ENCODE data around the gene FSTL3.

The FSTL3 gene

DNA sequence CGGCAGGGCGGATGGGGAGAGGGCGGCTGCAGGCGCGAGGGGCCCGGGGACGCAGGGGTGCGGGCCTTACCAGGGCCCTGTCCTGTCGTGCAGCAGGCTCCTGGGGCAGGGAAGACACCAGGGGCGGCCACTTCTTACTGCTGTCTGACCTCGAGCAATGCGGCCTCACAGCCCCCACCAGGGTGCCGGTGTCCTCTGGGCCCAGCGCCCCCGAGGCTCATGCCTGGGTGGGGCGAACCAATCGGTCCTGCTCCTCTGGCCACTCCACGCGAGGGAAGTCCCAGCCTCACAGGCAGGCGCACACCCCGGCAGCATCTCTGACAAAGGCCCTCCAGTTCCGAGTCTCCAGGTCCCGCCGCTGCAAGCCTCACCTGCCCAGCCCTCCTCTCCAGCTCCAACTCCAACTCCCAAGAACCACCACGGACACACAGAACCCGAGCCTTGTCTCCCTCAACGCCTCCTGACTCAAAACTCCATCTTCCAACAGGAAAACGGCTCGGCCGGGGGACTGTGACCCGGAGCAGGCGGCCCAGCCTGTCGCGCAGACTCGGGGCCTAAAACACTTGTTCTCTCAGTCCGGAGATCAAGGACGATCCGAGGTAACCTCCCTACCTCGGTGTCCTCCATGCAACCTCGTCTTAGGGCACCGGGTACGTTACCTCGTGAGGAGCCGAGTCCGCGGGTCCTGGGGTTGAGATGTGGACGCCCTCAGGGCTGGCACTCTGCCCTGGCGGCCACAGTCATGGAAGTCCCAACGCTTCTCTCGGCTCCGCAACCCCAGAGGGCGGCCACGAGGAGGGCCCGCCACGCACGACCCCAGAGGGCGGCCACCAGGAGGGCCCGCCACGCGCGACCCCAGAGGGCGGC is 30.0 kb upstream of the FSTL3 start:
- no peak for DNase-seq

DNA sequence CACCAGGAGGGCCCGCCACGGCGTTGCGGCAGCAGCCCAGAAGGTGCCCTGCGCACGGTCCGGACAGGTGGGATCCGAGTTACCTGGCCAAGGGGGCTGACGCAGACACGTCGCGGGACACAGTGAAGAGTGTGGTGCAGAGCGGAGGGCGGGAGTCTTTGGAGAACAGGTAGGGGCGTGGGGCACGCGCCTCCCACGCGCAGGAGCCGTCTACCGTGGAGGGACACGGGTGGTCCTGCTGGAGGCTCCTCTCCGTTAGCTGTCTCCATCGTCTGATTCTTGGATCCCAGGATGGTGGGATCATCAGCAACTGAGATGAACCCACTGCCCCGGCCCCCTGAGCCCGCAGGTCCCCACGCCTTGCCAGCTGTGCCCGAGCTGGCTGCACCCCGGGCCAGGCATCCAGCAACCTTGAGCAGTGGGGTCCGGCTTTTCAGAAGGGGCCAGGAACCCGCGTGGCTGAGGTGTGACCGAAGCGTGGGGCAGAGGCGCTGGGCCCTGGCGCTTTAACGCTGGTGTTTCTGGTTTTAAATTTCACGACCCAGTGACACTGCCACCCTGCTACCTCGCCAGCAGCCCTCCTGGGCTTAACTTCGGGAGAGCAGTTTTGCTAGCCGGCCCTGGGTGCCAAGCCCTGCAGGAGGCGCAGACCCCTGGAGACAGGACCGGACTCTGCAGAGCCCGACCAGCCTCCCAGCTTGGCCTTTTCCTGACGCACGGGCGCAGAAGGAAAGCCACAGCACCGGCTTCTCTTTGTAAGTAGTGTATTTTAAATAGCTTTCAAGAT is 29.2 kb upstream of the FSTL3 start:
- no peak for DNase-seq

DNA sequence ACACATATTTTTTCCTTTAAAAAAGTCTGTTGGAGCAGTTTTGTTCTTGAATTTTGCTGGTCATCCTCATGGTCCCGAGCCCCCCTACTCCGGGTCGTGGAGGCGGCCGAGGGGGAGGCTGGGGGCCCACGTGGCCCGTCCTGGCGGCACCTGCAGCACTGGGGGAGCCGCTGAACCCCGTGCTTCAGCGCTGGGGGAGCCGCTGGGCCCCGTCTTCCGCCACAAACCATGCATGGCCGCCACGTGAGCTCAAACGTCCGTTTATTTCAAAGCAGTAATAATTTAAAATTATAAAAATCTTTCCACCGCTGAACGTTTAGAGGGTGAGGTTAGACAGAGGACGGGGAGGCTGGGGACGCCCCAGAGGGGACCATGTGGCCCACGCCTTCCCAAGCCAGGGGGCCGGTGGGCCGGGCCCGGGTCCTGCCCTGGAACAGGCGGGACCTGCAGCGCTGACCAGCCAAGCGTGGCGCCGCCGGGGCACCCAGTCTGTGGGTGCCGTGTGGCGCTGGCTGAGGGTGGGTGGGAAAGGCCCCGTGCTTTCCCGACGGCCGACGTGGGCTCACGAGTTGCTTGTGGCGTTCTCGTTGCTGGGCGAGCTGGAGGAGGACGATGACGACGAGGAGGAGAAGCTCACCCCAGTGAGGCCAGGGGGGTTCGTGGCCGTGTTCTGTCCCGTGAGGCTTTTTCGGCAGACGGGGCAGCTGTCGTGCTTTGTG is 28.5 kb upstream of the FSTL3 start:
- no peak for DNase-seq

DNA sequence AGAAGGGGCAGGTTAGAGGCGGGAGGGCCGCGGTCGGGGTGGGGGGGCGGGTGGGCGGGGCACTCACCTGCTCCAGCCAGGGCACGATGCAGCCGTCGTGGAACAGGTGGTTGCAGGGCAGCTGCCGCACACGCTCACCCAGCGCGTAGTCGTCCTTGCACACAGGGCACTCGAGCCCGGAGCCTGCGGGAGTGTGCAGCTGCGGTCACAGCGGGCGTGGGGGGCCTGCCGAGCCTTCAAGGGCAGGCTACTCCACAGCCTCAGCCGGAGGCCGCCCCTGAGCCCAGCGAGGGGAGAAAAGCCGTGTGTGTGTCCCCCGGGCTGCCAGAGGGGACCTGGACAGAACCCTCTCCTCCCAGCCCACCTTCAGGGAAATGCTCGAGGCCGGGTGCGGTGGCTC is 27.9 kb upstream of the FSTL3 start:
- no peak for DNase-seq

DNA sequence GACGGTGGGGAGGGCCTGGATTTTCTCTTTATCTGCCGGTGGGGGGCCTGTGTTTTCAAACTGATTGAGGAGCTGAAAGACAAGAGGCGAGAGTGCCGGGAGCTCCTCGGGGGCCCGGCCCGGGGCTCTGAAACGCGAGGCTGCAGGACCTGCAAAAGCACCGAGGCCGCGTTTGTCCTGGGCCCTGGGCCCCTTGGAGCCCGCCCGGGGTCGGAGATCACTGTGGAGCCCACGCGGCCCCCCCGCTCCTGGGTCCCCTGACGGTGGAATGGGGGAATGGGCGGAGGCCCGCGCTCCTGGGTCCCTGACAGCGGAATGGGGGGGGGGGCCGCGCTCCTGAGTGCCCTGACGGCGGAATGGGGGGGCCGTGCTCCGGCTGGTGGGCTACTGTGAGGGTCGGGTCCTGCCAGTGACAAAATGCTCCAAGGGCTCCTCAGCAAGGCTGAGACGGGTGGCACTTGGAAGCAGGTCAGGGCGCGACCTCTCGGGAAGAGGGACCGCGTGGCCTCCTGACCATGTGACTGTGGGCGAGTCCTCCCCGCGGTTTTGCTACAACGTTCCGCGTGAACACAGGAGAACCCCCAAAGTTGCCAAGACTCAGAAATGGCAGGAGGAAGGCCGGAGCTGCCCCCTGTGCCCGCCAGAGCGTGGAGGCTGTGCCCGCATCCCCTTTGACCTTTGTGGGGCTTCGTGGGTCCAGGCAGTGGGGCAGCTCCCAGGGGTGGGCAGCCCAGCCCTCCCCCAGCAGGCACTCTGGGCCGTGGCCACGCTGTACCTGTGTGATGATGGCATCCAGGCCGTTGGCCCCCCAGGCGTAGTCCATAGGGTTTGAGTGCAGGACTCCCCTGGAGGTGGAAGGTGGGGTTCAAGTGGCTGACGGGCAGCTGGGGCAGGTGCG is 27.0 kb upstream of the FSTL3 start:
- DNase-seq: no peak

DNA sequence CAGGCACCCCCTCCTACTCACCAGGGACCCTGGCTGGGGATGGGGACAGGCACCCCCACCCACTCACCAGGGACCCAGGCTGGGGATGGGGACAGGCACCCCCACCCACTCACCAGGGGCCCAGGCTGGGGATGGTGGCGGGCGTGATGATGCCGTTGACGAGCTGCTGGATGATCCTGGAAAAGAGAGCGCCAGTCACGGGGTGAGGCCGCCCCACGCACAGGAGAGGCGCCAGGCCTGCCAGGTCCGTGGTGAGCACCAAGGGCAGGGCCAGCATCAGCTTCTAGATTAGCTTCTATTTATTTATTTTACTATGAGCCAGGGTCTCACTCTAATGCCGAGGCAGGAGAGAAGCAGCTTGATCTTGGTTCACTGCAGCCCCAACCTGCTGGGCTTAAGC is 26.1 kb upstream of the FSTL3 start:
- no peak for DNase-seq

DNA sequence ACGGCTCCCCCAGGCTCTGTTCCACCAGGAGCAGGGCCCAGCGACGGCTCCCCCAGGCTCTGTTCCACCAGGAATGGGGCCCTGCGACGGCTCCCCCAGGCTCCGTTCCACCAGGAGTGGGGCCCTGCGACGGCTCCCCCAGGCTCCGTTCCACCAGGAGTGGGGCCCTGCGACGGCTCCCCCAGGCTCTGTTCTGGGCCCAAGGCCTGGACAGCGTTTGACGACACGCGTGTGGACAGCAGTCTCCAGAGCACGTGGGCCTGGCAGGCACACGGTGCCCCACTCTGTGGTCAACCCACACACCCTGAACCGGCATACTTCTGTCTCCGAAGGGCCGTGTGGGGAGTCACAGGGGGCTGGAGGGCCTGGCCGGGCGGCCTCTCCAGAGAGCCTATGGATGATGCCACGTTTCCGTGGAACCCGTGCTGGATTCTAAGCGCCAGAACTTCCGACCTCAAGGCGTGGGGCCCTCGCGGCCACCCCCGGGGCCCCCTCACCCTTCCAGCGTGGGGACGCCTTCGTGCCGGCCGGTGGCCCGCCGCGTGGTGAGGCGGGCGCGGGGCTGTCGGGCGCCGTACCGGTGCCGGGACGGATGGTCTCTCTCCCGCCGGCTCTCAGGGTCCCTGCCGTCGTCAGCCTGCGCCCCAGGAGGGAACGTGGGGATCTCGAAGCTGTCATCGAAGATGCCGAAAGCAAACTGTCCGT is 24.9 kb upstream of the FSTL3 start:
- no peak for DNase-seq

DNA sequence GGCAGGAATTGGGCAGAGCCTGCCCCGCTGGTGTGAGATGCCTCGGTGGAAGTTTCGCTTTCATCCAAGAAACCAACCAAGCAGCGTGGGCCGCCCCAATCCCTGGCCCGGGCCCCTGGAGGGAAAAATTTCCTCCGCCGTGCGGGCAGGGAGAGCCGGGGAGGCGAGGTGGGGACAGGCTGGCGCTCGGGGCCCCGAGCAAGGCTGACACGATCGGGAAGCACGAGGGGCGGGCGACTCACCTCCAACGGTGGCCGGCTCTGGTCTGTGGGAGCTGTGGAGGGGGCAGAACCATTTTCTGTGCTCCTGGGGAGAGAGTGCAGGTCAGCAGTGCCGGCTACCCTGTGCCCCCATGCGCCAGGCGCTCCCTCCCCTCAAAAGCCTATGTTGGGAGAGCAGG is 24.2 kb upstream of the FSTL3 start:
- DNase-seq: no peak

DNA sequence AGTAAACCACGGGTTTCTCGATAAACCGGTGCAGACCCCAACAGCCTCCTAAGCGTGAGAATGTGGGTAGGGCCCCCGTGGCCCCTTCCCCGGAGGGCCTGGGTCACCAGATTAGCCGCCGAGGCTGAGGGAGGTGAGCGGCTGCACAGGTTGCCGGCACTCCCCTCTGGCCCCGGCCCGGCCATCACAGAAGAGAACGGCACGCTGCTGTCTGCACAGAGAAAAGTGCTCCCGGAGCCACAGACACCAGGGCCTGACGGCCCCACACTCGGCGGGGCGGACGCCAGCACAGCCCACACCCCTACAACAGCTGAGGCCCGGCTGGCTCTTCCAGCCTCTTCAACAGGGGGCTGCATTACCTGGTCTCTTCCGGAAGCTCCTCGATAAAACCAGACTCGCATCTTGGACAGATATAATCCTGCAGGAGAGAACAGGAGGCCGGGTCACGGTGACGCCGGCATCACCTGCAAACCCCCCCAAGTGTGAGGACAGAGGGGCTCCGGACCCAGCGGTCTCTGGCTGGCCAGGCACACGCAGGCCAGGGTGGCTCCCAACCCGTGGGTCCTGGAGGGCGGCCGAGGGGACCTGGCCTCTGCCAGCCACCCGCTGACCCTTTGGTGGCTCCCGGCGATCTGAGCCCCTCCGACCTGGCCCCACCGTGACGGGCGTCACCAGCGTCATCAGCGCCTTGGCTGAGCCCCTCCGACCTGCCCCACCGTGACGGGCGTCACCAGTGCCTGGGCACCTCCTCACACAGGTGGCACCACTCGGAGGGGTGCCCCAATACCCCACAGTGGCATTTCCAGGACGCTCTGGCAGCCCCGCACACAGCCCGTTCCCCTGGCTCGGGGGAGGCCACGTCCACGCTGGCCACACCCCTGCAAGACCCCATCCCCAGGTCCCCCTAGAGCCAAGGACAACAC is 23.5 kb upstream of the FSTL3 start:
- no peak for DNase-seq

DNA sequence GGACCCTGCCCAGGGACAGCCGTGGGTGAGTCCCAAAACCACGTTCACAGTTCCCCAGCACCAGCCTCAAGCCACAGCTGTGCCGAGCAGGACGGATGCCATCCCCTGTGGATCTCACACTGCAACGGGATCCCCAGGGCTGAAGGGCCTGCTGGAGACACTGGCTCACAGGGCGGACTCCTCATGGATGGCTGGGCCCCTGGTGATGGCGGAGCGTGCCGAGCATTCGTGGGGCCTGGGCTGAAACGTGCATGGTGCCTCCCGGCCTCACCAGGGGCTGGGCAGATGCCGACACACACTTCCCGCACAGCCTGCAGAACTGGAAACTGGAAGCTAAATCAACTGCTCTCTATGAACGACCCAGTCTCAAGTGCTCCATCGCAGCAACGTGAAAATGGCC is 22.8 kb upstream of the FSTL3 start:
- DNase-seq: no peak

DNA sequence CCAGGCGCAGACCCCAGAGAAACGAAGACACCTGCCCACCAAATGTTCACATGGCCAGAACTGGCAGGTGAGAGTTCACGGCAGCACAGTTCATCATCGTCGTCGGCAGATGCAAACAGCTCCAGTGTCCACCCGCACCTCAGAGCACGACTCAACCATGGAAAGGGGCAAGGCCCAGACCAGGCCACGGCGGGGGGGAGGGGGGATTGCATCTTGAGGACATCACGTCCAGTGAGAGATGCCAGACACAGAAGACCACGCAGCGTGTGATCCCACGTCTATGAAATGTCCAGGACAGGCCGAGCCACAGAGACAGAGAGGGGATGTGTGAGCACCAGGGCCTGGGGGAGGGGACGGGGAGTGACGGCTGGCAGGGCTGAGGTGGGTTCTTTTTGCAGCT is 20.5 kb upstream of the FSTL3 start:
- no peak for DNase-seq

DNA sequence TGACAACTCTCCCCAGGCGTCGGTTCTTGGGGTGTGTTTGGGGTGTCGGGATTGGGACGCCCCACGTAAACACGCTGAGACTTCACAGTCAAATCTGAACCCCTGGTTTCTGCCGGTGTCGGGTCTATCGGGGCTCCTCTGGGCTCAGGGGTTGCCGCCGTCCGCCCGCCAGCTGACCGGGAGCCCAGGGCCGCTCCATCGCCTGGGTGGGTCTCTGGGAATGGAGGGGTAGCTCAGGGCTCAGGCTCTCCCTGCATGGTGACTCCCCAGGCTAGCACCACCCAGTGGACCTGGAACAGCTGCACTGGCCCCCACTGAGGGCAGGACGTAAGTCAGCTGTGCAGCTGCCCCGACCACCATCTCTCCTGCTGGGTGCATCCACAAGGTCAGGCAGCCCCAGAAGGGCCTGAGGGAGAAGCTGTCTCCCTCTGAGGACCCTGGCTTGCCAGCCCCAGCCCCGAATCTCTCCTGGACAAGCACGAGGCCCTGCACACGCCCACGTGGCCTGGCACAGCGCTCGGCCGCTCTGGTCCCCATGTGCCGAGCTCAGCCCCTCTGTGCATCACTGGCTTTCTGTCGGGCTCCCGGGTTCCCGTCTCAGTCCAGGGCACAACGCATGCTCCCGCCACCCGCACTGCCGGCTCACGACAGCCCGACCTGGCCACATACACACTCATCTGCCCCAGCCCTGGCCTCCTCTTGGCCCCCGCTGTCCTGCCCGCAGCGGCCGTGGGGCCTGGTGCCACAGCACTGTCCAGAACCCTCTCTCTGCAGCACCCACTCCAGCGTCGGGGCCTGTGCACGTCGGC is 19.2 kb upstream of the FSTL3 start:
- DNase-seq: no peak

DNA sequence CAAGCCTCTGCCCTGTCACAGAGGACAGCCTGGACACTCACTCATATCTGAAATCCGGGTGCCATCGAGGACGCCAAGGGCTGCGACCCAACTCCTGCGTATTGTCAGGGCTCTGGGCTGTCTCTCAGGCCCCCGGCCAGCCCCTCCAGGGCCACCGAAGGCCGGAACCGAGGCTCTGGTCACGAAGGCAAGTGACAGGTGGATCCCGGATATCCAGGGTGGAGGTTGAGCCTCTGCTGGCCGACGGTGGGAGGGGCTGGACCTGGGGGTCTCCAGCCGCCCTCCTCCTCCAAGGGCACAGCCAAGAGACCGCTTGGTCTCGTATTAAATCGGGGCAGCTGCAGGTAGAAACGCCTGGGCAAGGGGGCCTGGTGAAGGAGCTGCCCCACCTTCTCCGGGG is 18.6 kb upstream of the FSTL3 start:
- no peak for DNase-seq

DNA sequence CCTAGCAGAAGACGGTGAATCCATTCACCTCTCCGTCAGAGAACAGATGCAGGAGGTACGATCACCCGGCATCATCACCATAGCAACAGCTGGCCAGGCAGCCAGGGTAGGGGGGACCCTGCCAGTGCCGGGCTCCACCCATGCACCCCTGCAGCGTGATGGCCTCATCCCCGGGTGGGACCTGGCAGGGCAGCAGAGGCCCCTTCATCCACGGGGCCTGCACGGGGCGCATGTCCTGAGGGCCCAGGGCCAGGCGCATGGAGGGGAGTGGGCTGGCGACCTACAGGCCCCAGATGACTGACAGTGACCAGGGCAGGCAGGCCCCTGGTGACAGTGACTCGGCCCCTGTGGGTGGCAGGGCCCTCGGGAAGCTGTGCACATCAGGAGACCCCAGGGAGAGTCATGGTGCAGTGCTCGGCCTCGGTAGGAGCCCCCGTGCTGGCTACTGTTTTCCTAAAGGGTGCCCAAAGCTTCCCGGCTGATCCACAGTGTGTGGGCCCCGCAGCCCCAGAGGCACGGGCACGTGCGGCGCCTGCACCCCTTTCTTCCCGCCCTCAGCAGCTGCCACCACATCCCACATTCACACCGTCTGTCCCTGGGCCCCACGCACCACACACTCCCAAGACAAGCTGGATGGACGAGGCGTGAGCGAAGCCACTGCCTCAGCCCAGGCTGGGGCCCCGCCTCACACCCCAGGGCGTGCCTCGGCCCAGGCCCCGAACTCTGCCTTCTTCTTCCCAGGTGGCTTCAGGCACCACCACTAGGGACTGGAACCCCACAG is 17.9 kb upstream of the FSTL3 start:
- no peak for DNase-seq

DNA sequence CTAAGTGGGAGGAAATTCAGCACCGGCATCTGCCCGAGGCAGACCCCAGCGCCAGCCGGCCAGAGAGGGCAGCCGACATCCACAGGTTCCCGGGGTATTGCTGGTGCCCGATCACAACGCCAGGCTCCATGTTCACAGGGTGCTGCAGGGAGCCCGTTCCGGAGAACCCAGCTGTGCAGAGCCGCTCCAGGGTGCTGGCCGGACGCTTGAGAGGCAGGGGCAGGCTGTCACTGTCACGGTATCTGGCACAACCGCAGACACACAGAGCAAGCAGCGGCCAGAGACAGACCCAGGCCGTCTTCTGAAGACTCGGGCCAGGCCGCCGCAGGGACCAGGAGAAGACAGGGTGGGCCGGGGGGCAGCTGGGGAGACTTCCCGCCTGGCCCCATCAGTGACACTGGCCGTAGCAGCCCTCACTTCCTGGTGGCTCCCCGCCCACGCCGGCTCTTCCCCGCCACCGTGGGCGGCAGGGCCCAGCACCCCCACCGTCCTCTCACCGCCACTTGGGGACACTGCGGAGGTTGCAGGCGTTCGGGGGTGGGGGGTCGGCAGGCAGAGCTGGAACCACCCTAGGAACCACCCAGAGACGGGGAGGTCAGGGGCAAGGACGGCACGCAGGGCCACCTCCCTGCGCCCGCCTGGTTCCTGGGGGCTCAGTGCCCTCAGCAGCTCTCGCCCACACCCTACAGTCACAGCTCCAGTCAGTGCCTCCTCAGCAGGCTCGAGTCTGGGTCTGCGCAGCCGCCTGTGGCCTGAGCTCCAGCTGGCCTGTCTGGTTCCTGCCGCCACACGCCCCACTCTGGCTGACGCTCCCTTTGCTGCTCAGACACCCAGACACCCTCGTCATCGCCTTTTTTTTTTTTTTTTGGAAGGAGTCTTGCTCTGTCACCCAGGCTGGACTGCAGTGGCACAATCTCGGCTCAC is 17.0 kb upstream of the FSTL3 start:
- no peak for DNase-seq

DNA sequence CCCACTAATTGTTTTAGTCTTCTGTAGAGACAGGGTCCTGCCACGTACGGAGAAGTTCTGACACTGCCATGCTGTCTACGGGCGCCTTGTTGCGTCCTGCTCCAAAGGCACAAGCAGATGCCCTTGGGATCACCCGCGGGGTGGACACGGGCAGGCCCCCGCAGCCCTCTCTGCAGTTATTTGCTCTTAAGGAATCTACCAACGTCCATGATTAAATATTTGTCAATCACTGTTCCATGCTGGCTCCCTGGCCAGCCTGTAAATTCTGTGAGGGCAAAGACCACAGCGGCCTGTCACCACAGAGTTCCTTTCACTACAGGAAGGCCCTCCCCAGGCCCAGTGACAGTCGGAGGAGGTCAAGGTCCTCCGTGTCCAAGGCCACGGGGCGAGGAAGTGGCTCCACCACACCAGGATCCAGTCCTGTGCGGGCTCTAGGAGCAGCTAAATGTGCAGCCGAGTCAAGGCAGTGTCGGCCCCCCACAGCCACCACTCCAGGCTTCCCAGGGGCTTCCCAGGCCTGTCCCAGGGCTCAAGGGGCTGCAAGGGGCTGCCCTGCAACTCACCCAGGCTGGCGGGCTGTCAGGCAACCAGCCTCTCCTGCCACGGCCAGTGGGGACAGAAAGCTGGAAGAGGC is 15.3 kb upstream of the FSTL3 start:
- no peak for DNase-seq

DNA sequence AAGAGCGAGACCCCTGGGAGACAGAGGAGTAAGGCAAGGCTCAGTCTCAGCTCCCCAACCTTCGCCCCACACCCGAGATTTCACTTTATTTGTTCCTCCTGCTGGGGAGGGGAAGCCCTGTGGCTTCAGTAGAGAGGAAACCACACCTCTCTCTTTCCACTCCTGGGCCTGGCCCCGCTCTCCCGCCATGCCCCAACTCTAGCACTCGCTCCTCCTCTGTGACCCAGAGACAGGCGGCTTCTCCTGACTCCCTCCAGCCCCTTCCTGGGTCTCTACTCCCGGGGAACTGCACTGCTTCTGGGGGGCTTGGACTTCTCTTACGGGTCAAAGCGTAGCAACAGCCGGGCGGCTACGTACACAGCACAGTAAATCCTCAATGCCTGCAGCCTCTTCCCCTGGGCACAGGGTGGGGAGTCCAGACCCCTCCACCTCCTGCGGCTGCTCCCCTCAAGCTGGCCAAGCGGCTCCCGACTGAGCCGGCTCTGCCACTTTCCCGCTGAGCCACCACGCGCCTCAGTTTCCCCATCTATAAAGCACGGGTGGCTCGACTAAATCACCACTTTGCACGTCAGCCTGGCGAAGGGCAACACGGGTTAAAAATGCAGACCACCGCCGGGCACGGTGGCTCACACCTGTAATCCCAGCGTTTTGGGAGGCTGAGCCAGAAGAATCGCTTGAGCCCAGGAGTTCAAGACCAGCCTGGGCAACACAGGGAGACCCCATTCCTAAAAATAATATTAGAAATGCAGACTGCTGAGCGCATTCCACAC is 14.6 kb upstream of the FSTL3 start:
- DNase-seq: no peak

Measured in femur (tissue), 1 donor.